C4-2B (cell line): ENCODE measurements around the gene KCNH3.

ENCODE experiments used
- ZFX ChIP-seq: fragments of 450-650 bp; IDR thresholded peaks from 2 replicates; pipeline ENCODE4 v1.6.1; 2017
- TF ChIP-seq, protein P1 (sequence below): fragments of 450-650 bp; conservative IDR thresholded peaks from 2 replicates; pipeline ENCODE4 v1.5.1; 2017; ENCODE audit warnings: mild to moderate bottlenecking

DNA sequence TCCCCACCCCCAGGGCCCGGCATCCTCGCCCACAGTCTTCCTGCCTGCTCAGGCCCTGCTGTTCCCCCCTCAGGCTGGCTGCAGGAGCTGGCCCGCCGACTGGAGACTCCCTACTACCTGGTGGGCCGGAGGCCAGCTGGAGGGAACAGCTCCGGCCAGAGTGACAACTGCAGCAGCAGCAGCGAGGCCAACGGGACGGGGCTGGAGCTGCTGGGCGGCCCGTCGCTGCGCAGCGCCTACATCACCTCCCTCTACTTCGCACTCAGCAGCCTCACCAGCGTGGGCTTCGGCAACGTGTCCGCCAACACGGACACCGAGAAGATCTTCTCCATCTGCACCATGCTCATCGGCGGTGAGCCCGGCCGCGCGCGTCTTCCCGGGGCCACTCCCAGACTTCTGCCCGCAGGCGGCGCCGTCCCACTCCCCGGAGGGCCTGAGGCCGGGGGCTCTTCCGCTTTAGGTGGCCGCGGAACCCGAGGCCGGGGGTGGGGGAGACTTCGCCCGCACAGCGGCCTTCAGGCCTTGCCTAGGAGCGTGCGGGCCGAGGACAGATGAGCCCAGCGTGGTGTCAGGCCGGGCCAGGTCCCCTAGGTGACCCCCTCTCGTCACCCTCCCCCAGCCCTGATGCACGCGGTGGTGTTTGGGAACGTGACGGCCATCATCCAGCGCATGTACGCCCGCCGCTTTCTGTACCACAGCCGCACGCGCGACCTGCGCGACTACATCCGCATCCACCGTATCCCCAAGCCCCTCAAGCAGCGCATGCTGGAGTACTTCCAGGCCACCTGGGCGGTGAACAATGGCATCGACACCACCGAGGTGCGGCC is 10.2 kb downstream of the KCNH3 start:
- TF ChIP-seq, protein P1, sequence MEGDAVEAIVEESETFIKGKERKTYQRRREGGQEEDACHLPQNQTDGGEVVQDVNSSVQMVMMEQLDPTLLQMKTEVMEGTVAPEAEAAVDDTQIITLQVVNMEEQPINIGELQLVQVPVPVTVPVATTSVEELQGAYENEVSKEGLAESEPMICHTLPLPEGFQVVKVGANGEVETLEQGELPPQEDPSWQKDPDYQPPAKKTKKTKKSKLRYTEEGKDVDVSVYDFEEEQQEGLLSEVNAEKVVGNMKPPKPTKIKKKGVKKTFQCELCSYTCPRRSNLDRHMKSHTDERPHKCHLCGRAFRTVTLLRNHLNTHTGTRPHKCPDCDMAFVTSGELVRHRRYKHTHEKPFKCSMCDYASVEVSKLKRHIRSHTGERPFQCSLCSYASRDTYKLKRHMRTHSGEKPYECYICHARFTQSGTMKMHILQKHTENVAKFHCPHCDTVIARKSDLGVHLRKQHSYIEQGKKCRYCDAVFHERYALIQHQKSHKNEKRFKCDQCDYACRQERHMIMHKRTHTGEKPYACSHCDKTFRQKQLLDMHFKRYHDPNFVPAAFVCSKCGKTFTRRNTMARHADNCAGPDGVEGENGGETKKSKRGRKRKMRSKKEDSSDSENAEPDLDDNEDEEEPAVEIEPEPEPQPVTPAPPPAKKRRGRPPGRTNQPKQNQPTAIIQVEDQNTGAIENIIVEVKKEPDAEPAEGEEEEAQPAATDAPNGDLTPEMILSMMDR: no peak
- TF ChIP-seq ZFX: no peak
